Stimulated activated CD4-positive, alpha-beta T cell treated with anti-CD3 and anti-CD28 coated beads, Interleukin-2, amount 100 ng/mL, for 48 hours (primary cell): ENCODE measurements around the gene ZDHHC9.

ENCODE experiments used
- DNase-seq, 2 donors: peaks; one replicate each; pipeline ENCODE4 v3.0.0-alpha.2; 2020

The ZDHHC9 gene

GRCh38 chrX:129785160-129785947 is 58.3 kb downstream of the ZDHHC9 start:
- DNase-seq = no peak

- DNase-seq = no peak
Measured at GRCh38 chrX:129784371-129784770, 59.3 kb downstream of the ZDHHC9 start.

GRCh38 chrX:129783291-129783713 is 60.4 kb downstream of the ZDHHC9 start:
- DNase-seq = no peak

- DNase-seq = no peak
Measured at GRCh38 chrX:129782706-129783105, 61.0 kb downstream of the ZDHHC9 start.

GRCh38 chrX:129781680-129782495 is 61.8 kb downstream of the ZDHHC9 start:
- DNase-seq = no peak

- peak; percentile 61 to 64 for DNase-seq
Measured at GRCh38 chrX:129781134-129781672, 62.5 kb downstream of the ZDHHC9 start.

- DNase-seq = no peak
Measured at GRCh38 chrX:129780441-129781105, 63.1 kb downstream of the ZDHHC9 start.

- no peak for DNase-seq
Measured at GRCh38 chrX:129779747-129780146, 63.9 kb downstream of the ZDHHC9 start, which contains the start of gene SASH3. TSS of gene SASH3 (plus strand) at chrX:129779949. CDS start at chrX:129780098, 149 bp downstream.

GRCh38 chrX:129779086-129779672 is 64.5 kb downstream of the ZDHHC9 start:
- DNase-seq = no peak

GRCh38 chrX:129777218-129778030 is 66.3 kb downstream of the ZDHHC9 start:
- DNase-seq = peak in 1 of 2 donors; percentile 48

GRCh38 chrX:129773649-129774458 is 69.8 kb downstream of the ZDHHC9 start:
- DNase-seq = no peak

GRCh38 chrX:129772796-129773431 is 70.8 kb downstream of the ZDHHC9 start:
- DNase-seq = no peak

GRCh38 chrX:129771266-129771995 is 72.3 kb downstream of the ZDHHC9 start:
- no peak for DNase-seq

- DNase-seq = peak in 1 of 2 donors; percentile 42
Measured at GRCh38 chrX:129769467-129770154, 74.1 kb downstream of the ZDHHC9 start.

- DNase-seq = no peak
Measured at GRCh38 chrX:129768586-129769466, 74.9 kb downstream of the ZDHHC9 start.

- no peak for DNase-seq
Measured at GRCh38 chrX:129768186-129768585, 75.5 kb downstream of the ZDHHC9 start.

- DNase-seq = no peak
Measured at GRCh38 chrX:129763666-129764065, 80.0 kb downstream of the ZDHHC9 start.

GRCh38 chrX:129762448-129762847 is 81.2 kb downstream of the ZDHHC9 start:
- DNase-seq = no peak
